ENCODE data around the gene CCNL1.

DNA sequence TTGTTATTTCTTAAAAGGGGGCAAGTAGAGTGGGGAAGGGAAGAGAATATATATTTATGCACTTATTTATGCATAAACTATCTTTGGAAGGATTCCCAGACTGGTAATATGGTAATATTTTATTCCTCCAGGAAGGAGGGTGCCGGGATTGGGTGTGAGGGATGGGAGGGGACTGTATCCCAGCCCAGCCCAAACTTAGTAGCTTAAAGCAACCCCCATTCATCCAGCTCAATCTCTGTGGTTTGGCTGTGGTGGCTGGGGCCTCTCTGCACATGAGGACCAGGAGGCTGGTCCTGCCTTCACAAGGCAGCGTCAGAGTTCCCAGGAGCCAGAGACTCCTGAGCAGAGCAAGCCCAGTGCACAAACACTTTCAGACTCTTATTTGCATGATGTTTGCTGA, 48.4 kb downstream of the CCNL1 start:
- no peak for TF ChIP-seq GATA2 (IDR thresholded peaks at IDR 0.05; ENCODE audit: low read depth, low read length)
- no peak for TF ChIP-seq GATA3 (IDR thresholded peaks at IDR 0.05; ENCODE audit: low read depth, low read length)

Measured in SH-SY5Y (cell line).